GM20431 (cell line): ENCODE results near the gene C2CD3.

Experiments
- in situ Hi-C: fragments of 300-500 bp; cut with MseI, MboI; formaldehyde crosslinking; loops from one replicate; pipeline ENCODE4 v1.15.0; 2020; ENCODE audit warnings: low sequenced_read_pairs; ENCODE audit not compliant: unreplicated experiment

Gene C2CD3

GRCh38 chr11:74025467-74026166 lies 145.2 kb downstream of the C2CD3 start:
- in situ Hi-C loops: no loop called here

- in situ Hi-C loops: no loop called here
These were observed 146.4 kb downstream of the C2CD3 start for GRCh38 chr11:74024261-74025029.

- in situ Hi-C loops: no loop called here
These were observed 147.5 kb downstream of the C2CD3 start for GRCh38 chr11:74023276-74023675.

GRCh38 chr11:74022546-74022945 lies 148.3 kb downstream of the C2CD3 start:
- in situ Hi-C loops: no loop called here

- in situ Hi-C loops: no loop called here
These were observed 148.8 kb downstream of the C2CD3 start for GRCh38 chr11:74021998-74022397.

- in situ Hi-C loops: no loop called here
These were observed 150.3 kb downstream of the C2CD3 start for GRCh38 chr11:74020539-74020938.

- in situ Hi-C loops: no loop called here
These were observed 150.9 kb downstream of the C2CD3 start for GRCh38 chr11:74019860-74020259.

GRCh38 chr11:74019104-74019738 lies 151.6 kb downstream of the C2CD3 start:
- in situ Hi-C loops: no loop called here

GRCh38 chr11:74018331-74019005 lies 152.3 kb downstream of the C2CD3 start:
- in situ Hi-C loops: no loop called here

GRCh38 chr11:74017631-74018030 lies 153.2 kb downstream of the C2CD3 start:
- in situ Hi-C loops: no loop called here

- in situ Hi-C loops: no loop called here
These were observed 154.7 kb downstream of the C2CD3 start for GRCh38 chr11:74015919-74016684.

GRCh38 chr11:74014880-74015279 lies 155.9 kb downstream of the C2CD3 start:
- in situ Hi-C loops: no loop called here

- in situ Hi-C loops: no loop called here
These were observed 157.7 kb downstream of the C2CD3 start for GRCh38 chr11:74013141-74013540.

- in situ Hi-C loops: no loop called here
These were observed 158.6 kb downstream of the C2CD3 start for GRCh38 chr11:74012074-74012809.

GRCh38 chr11:74011360-74012073 lies 159.3 kb downstream of the C2CD3 start:
- in situ Hi-C loops: no loop called here

GRCh38 chr11:74010306-74011300 lies 160.2 kb downstream of the C2CD3 start:
- in situ Hi-C loops: no loop called here

- in situ Hi-C loops: no loop called here
These were observed 161.0 kb downstream of the C2CD3 start for GRCh38 chr11:74009675-74010305.
